GM19035 (cell line): ENCODE results near the gene RBBP6.

Experiments used
- ATAC-seq: cut with Tn5 transposase; IDR thresholded peaks from one replicate; pipeline ENCODE4 v1.9.1; 2021; ENCODE audit not compliant: unreplicated experiment

Gene RBBP6

GRCh38 chr16:24524855-24525677 lies 14.3 kb upstream of the RBBP6 start:
- no peak for ATAC-seq

- ATAC-seq = no peak
Observed at GRCh38 chr16:24525970-24526559, 13.3 kb upstream of the RBBP6 start.

GRCh38 chr16:24526701-24527495 lies 12.5 kb upstream of the RBBP6 start:
- no peak for ATAC-seq

DNA sequence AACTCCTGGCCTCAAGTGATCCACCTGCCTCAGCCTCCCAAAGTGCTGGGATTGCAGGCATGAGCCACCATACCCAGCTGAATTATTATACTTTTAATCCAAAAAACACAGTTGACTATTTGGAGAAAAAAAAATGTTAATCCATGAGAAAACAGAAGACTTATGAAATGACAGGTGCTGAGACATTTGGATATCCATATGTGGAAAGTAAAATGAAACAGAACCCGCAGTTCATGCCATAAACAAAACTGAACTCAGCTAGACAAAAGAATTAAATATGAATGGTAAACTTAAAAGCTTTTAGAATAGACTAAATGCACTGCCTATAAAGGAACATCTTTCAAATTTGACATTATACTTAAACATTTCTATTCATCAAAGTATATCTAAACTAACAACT lies 8.2 kb upstream of the RBBP6 start:
- ATAC-seq = no peak

DNA sequence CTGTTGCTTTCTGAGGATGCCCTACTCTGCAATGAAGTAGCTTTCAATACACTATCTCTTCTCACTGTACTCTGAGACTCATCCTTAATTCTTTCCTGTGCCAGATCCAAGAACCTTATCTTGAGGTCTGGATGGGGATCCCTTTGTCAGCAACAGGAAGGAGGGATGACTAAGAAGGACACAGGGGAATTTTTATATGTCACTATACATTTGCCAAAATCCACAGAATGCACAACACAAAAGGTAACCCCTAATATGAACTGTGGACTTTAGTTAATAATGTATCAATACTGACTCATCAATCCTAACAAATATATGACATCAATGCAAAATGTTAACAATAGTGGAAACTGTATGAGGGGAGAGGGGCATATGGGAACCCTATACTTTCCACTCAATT lies 4.7 kb upstream of the RBBP6 start:
- ATAC-seq = no peak

DNA sequence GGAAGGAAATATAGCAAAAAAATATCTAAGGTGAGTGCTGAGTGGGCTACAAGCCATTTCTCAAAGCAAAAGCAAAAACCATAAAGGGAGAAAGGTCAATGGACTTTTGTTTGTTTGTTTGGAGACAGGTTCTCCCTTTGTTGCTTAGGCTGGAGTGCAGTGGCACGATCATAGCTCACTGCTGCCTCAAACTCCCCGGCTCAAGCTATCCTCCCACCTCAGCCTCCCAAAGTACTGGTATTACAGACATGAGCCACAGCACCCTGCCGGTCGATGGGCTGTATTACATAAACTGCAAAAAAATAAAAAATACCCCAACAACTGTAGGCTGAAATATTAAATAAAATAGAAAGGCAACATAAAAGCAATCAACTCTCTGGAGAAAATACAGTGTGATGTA lies 3.5 kb upstream of the RBBP6 start:
- ATAC-seq = no peak

- no peak for ATAC-seq
Observed at GRCh38 chr16:24536671-24537070, 2.7 kb upstream of the RBBP6 start.

GRCh38 chr16:24537474-24538337 lies 1.7 kb upstream of the RBBP6 start:
- no peak for ATAC-seq

DNA sequence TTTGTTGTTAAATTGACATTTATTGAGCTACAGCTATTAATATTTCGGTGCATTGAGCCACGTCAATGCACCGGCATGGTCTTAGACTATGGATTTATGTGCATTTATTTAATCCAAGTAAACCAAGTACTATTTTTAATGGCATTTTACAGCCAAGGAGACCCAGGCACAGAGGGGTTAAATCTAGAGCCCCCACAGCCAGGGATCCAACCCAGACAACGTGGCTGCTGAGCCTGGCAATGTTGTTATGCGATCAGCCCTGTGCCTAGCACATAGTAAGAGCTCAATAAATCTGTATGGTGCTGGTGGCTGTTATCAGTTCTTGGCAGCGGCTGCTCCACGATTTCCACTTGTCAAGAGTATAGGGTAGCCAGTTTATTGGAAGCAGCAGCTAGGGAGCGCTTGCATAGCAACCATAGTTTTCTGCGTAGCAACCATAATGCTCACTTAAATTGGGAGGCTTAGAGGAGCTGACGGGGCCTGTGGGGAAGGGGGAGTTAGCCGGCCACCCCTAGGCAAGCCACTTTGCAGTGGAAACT lies 541 bp upstream of the RBBP6 start:
- ATAC-seq = no peak

DNA sequence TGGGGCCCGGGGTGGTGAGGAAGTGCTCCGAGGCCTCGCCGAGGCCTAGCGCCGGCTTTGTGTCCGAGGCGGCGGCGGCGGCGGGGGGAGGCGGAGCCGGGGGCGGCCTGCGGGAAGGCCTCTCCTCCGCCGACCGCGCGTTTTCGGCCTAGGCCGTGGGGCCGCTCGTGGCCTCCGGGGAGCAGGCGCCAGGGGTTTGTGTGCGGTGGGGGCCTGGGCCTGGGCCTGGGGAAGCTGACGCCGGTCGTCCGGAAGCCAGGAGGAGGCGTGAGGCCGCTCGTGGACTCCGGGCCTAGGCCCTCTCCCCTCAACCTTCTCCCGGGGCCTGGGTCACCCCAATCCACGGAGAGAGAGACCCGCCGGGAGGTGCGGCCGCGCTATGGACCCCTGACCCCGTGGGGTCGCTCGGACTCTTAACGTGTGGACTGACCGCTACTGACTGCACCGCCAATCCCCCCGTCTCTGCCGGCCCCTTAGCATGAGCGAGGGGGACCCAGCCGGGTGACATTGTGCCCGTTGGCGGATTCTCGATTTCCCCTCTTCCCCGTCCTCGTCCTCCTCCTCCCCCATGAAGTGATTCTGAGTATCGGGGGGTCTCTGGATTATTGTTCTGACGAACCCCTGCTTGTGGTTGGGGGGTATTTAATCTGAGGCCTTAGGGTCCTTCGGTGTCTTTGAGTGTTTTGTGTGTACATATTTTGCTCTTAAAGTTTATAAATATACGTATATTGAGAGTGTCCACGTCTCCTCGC lies 660 bp downstream of the RBBP6 start:
- ATAC-seq = peak; percentile 41

DNA sequence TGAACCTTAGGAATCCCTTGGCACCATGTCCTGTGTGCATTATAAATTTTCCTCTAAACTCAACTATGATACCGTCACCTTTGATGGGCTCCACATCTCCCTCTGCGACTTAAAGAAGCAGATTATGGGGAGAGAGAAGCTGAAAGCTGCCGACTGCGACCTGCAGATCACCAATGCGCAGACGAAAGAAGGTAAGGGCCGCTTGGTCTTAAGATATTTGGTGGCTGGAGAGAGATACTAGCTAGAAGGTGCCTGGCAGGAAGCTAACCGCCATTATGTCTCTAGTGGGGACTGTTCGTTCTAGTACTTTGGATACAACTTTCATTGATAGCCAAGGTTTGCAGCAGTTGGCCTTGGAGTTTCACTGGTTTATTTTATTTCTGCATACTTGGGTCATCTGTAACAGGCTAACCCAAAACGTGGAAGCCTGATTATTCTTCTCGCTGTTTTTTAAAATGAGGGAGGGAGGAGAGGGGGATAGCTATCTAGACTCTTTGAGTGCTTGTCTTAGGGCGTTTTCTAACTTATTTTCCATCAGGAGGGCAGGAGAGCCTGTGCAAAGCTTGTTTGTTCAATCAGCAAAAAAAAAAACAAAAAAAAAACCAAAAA lies 1.3 kb downstream of the RBBP6 start:
- ATAC-seq = no peak

DNA sequence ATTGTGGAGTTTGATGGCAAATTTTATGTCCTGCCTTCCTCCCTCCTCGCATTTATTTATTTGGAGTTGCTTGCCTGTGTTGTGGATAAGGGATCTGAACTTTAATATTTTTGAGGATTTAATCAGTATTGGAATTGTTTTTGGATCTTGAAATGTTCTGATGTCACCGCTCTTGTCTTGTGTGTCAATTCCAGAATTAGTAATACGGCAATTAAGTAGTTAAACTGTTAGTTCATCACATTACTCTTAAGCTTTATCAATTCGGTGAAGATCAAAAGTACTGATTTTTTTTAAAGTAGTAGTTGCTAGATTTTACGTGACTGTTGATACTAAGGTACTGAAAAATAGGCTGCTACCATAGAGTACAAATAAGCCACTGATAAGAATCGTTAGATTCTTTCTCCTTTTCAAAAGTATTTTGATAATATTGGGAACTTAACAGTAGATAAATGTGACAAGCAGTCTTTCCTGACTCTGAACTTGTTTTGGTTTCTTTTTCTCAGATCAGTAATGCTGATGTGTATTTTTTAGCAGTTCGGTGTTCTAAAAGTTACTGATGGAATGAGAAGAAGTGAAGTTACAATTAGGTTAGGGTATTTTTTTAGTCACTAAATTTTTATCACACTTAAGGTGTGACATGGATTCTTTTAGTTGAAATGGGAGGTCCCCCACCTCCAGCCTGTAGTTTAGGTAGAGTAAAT lies 2.0 kb downstream of the RBBP6 start:
- no peak for ATAC-seq

DNA sequence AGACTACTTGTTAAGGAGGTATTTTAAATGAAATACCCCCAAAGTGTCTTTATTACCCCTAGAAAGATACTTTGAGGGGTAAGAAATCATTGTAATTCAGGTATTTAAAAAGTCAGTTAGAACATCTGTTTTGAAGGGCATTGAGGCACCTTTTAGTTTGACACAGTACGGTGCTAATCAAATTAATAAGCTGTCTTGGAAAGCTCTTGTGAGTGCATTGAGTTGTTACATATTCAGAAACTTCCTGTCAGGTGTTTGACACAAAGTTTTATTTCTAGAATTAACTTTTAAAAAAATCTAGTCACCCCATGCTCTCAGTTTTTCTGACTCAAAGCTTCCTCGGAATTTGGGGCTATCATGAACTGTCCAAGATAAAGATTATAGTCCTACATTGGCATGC lies 4.6 kb downstream of the RBBP6 start:
- no peak for ATAC-seq

GRCh38 chr16:24544640-24545039 lies 5.3 kb downstream of the RBBP6 start:
- no peak for ATAC-seq

GRCh38 chr16:24550295-24550694 lies 10.9 kb downstream of the RBBP6 start:
- ATAC-seq = no peak

- no peak for ATAC-seq
Observed at GRCh38 chr16:24552705-24553246, 13.4 kb downstream of the RBBP6 start.

DNA sequence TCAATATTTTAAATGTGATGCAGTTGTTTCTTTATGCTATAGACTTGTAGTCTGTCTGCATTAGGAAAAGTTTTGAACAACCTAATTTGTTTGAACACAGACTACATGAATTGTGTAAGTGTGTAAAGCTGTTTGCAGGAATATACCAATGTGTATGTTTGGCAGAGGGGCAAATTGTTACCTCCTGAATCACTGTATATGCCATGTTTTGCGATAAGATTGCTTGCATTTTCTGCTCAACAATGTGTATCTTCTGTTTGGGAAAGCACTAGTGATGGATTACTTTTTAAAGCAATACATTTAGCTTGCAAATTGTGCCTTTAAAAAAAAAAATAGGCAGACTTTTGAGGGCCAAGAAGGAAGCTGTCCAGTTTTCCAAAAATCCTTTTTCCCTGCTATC lies 14.6 kb downstream of the RBBP6 start:
- no peak for ATAC-seq

DNA sequence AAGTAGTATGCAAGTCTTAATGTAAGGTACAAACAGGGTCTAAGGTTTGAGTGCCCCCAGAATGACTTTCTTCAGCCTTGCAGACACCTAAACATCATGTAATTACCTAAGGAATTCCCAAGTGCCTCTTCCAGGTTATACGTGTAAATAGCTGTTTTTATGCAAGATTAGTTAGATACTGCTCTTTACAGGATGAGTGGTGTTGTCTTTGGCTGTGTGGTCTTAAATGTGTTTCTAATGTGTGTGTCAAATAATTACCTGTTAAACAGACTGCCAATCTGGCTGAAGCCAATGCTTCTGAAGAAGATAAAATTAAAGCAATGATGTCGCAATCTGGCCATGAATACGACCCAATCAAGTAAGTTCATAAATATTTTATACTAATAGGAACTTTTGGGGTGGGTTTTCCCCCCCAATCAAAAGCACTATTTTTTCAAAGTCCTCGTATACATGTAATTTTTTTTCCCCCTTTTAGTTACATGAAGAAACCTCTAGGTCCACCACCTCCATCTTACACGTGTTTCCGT lies 16.0 kb downstream of the RBBP6 start:
- ATAC-seq = no peak
